ENCODE measurements around the gene RIC1. TPM values are rescaled to one million over a fixed set of nuclear protein-coding genes. Genes with fewer than 3 reads are reported as not detected.

RIC1 gene
- polyA plus RNA-seq, 3 donors: 13.4 to 36.4 (median 16.3) TPM

DNA sequence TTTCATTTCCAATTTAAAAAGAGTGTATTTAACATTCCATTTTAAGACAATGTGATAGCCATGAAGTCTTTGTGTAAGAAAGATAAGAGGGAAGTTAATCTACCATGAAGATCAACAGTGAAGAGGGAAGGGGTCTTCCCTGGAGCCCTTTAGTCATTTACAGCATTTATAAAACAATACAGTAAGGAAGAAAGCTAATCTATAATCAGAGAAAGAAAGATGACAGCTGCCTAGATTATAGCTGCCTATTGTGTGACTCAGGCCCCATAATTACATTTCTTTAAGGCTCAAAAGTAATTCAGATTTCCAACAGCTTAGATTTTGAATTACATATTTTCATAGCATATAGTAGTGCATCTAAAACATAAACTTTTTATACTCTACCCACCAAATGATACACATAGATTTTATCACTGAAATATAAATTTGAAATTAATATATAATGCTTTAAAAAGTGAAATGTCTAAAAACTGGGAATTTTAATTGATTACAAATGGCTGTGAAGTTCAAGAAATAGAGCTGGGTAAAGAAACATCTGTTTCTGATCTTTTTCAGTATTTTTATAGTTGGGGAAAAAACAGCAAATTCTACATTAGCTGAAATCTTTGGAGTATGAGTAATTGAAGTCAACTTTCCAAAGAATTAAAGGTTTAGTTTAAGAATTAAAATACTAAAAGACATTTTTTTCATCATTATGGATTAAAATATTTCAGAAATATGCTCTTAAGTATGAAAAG is 89.6 kb downstream of the RIC1 start:
- Mint-ChIP-seq H3K4me1 (no peaks in the 10 kb centered on the region), H3K9me3 (peaks cover 4 to 23% (median 11%) of the 10 kb centered on the region in 7 donors), H3K36me3 (peaks cover 71 to 74% of the 10 kb centered on the region in 2 donors), H3K27ac (no peak overlapping the region), H3K4me3 (no peak overlapping the region), H3K27me3 (ENCODE audit: low read depth in 3 of 3) (no peaks in the 10 kb centered on the region)
- Histone ChIP-seq H3K27me3 (ENCODE audit: control insufficient read depth in 2 of 2, insufficient read depth in 2 of 2, low read length in 2 of 2) (no peaks in the 10 kb centered on the region), H3K79me2 (ENCODE audit: insufficient read depth, low read length) (no peaks in the 10 kb centered on the region), H3K27ac (ENCODE audit: low read depth in 1 of 2, low read length in 2 of 2) (no peak overlapping the region), H3K4me3 (replicated peaks in 1 of 3; ENCODE audit: low read depth in 2 of 3, low read length in 3 of 3) (no peak overlapping the region), H3K4me2 (replicated peaks; ENCODE audit: extremely low read depth, low read length, poor library complexity, severe bottlenecking) (no peak overlapping the region), H4K20me1 (ENCODE audit: insufficient read depth, low read length) (peaks cover 18% of the 10 kb centered on the region), H2AFZ (ENCODE audit: insufficient read depth, low read depth, low read length, poor library complexity, severe bottlenecking) (no peak overlapping the region), H3K9me3 (replicated peaks in 1 of 2; ENCODE audit: control insufficient read depth in 1 of 2, insufficient read depth in 1 of 2, low read length in 2 of 2) (peaks cover 3 to 5% of the 10 kb centered on the region in 2 donors), H3K9ac (ENCODE audit: insufficient read depth, low read length, poor library complexity, severe bottlenecking) (no peak overlapping the region), H3K4me1 (ENCODE audit: control insufficient read depth in 1 of 2, insufficient read depth in 2 of 2, low read length in 2 of 2) (no peaks in the 10 kb centered on the region), H3K36me3 (replicated peaks in 1 of 2; ENCODE audit: control insufficient read depth in 1 of 2, insufficient read depth in 2 of 2, low read length in 2 of 2) (peaks cover 48 to 81% of the 10 kb centered on the region in 2 donors)
- TF ChIP-seq, protein P1, sequence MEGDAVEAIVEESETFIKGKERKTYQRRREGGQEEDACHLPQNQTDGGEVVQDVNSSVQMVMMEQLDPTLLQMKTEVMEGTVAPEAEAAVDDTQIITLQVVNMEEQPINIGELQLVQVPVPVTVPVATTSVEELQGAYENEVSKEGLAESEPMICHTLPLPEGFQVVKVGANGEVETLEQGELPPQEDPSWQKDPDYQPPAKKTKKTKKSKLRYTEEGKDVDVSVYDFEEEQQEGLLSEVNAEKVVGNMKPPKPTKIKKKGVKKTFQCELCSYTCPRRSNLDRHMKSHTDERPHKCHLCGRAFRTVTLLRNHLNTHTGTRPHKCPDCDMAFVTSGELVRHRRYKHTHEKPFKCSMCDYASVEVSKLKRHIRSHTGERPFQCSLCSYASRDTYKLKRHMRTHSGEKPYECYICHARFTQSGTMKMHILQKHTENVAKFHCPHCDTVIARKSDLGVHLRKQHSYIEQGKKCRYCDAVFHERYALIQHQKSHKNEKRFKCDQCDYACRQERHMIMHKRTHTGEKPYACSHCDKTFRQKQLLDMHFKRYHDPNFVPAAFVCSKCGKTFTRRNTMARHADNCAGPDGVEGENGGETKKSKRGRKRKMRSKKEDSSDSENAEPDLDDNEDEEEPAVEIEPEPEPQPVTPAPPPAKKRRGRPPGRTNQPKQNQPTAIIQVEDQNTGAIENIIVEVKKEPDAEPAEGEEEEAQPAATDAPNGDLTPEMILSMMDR (IDR thresholded peaks at IDR 0.05): no peak
- intact Hi-C loops (cut with micrococcal nuclease): no loop called here
- DNase-seq: no peak

DNA sequence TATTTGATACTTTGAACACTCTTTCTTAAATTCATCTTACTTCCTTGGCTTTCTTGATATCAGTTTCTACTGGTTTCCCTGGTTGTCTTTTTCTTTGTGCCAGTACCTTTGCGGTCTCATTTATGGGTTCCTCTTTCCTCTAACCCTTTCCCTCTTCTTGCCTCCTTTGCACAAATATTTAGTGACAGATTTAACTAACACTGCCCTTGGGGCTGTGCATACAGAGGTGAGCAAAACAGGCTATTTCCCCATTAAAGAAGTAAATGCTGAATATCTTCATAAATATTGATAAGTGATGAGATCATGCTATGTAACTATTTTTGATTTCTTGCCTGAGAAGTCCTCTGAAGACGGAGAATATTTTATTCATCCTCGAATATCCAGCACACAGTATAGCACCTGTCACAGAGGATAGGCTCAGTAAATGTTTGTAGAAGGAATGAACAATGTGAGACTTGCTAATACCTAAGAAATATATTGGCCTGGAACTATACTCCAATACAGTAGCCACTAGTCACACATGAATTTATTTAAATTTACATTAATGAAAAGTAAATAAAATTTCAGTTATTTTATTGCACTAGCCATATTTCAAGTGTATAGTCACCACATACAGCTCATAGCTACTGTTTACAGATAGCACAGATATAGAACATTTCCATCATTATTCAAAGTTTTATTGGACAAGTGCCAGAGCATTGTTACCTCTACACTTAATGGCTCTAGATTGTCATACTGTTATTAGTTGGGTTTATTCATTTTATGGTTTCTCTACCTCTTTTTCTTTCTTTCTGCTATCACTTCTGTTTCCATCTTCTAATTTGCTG is 90.4 kb downstream of the RIC1 start:
- H4K20me1 ChIP-seq (ENCODE audit: insufficient read depth, low read length): peaks cover 18% of the 10 kb centered on the region
- no peak overlapping the region for H3K27ac ChIP-seq (ENCODE audit: low read depth in 1 of 2, low read length in 2 of 2)
- H3K27me3 ChIP-seq (ENCODE audit: control insufficient read depth in 2 of 2, insufficient read depth in 2 of 2, low read length in 2 of 2): no peaks in the 10 kb centered on the region
- Mint-ChIP-seq H3K4me1 (no peaks in the 10 kb centered on the region), H3K4me3 (no peak overlapping the region), H3K9me3 (peaks cover 7 to 25% (median 11%) of the 10 kb centered on the region in 7 donors), H3K36me3 (peaks cover 72 to 78% of the 10 kb centered on the region in 2 donors), H3K27ac (peak overlapping the region in 2 of 7 donors; percentile 0 to 14), H3K27me3 (ENCODE audit: low read depth in 3 of 3) (no peaks in the 10 kb centered on the region)
- H3K9me3 ChIP-seq (replicated peaks in 1 of 2; ENCODE audit: control insufficient read depth in 1 of 2, insufficient read depth in 1 of 2, low read length in 2 of 2): peaks cover 3 to 5% of the 10 kb centered on the region in 2 donors
- peaks cover 41 to 73% of the 10 kb centered on the region in 2 donors for H3K36me3 ChIP-seq (replicated peaks in 1 of 2; ENCODE audit: control insufficient read depth in 1 of 2, insufficient read depth in 2 of 2, low read length in 2 of 2)
- intact Hi-C loops (cut with micrococcal nuclease): no loop called here
- H3K4me2 ChIP-seq (replicated peaks; ENCODE audit: extremely low read depth, low read length, poor library complexity, severe bottlenecking): no peak overlapping the region
- WGBS (ENCODE audit: insufficient coverage): no CpG with 5 or more reads among the region's 3 CpGs
- no peaks in the 10 kb centered on the region for H3K79me2 ChIP-seq (ENCODE audit: insufficient read depth, low read length)
- no peaks in the 10 kb centered on the region for H3K4me1 ChIP-seq (ENCODE audit: control insufficient read depth in 1 of 2, insufficient read depth in 2 of 2, low read length in 2 of 2)
- no peak overlapping the region for H2AFZ ChIP-seq (ENCODE audit: insufficient read depth, low read depth, low read length, poor library complexity, severe bottlenecking)
- DNase-seq: no peak
- no peak overlapping the region for H3K4me3 ChIP-seq (replicated peaks in 1 of 3; ENCODE audit: low read depth in 2 of 3, low read length in 3 of 3)
- no peak overlapping the region for H3K9ac ChIP-seq (ENCODE audit: insufficient read depth, low read length, poor library complexity, severe bottlenecking)
- TF ChIP-seq, protein P1 (IDR thresholded peaks at IDR 0.05): no peak
